Measurements from ENCODE around the gene RUFY4. TPM values are rescaled to one million over a fixed set of nuclear protein-coding genes. Genes with fewer than 3 reads are reported as not detected.
"Not testable (repeated sequence)": the region's sequence is repeated elsewhere in the genome, so short reads cannot be mapped to it uniquely, and the experiment has no call there.

Gene RUFY4
- total RNA-seq, 1 donor from 2014 or later, result not detected

DNA sequence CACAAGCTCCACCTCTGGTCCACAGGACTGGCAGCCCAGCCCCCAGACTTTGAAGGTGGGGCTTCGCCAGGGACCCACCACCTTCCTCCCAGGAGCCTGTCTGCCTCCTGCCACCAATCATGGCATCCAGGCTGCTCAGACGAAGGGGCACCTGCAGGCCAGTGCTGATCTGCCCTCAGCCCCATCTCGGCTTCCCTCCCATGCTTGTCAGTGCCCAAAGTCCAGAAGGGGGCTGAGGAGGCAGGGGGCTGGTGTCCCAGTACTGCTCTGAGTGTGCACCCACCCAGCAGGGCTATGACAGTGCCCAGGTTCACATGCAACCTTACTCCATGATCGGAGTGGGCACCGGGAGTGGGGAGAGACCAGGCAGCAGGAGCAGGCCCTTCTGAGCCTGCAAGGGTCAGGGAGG, 25.3 kb upstream of the RUFY4 start:
- no peak overlapping the region for H3K4me3 ChIP-seq (ENCODE audit: insufficient read depth, low read depth, low read length)
- no peak overlapping the region for H3K27ac ChIP-seq (ENCODE audit: low read depth, low read length)
- H3K4me3 Mint-ChIP-seq (ENCODE audit: unreplicated experiment), result no peak overlapping the region
- no peaks in the 10 kb centered on the region for H4K20me1 ChIP-seq (ENCODE audit: insufficient read depth, low read length)
- peaks cover 32% of the 10 kb centered on the region for H3K27me3 ChIP-seq (ENCODE audit: insufficient read depth, low read length)
- H3K4me2 ChIP-seq (ENCODE audit: low read length), result no peak overlapping the region
- FAIRE-seq, result no peak
- no peaks in the 10 kb centered on the region for H3K36me3 ChIP-seq (ENCODE audit: insufficient read depth, low read length)
- no peak overlapping the region for H3K9ac ChIP-seq (ENCODE audit: low read length)
- H3K36me3 Mint-ChIP-seq (ENCODE audit: low read depth, unreplicated experiment), result peaks cover 3% of the 10 kb centered on the region
- peaks cover 7% of the 10 kb centered on the region for H3K9me3 ChIP-seq (ENCODE audit: insufficient read depth, low read depth, low read length)
- no peak overlapping the region for H3K27ac Mint-ChIP-seq (ENCODE audit: unreplicated experiment)
- peaks cover 18% of the 10 kb centered on the region for H3K27me3 Mint-ChIP-seq (ENCODE audit: low read depth, unreplicated experiment)
- H3K4me1 ChIP-seq (ENCODE audit: insufficient read depth, low read length), result peaks cover 7% of the 10 kb centered on the region
- no peak for TF ChIP-seq EZH2 (IDR thresholded peaks at IDR 0.05; ENCODE audit: insufficient read depth, low read length)
- TF ChIP-seq, protein P1, sequence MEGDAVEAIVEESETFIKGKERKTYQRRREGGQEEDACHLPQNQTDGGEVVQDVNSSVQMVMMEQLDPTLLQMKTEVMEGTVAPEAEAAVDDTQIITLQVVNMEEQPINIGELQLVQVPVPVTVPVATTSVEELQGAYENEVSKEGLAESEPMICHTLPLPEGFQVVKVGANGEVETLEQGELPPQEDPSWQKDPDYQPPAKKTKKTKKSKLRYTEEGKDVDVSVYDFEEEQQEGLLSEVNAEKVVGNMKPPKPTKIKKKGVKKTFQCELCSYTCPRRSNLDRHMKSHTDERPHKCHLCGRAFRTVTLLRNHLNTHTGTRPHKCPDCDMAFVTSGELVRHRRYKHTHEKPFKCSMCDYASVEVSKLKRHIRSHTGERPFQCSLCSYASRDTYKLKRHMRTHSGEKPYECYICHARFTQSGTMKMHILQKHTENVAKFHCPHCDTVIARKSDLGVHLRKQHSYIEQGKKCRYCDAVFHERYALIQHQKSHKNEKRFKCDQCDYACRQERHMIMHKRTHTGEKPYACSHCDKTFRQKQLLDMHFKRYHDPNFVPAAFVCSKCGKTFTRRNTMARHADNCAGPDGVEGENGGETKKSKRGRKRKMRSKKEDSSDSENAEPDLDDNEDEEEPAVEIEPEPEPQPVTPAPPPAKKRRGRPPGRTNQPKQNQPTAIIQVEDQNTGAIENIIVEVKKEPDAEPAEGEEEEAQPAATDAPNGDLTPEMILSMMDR (IDR thresholded peaks at IDR 0.05; ENCODE audit: insufficient read depth, low read depth, low read length), result no peak
- peaks cover 9% of the 10 kb centered on the region for H3K9me3 Mint-ChIP-seq (ENCODE audit: unreplicated experiment)
- no peak for DNase-seq (ENCODE audit: low read depth)
- no peak overlapping the region for H2AFZ ChIP-seq (ENCODE audit: low read depth, low read length)
- peaks cover 2% of the 10 kb centered on the region for H3K4me1 Mint-ChIP-seq (ENCODE audit: low read depth, unreplicated experiment)
- H3K79me2 ChIP-seq (ENCODE audit: insufficient read depth, low read length), result no peaks in the 10 kb centered on the region

DNA sequence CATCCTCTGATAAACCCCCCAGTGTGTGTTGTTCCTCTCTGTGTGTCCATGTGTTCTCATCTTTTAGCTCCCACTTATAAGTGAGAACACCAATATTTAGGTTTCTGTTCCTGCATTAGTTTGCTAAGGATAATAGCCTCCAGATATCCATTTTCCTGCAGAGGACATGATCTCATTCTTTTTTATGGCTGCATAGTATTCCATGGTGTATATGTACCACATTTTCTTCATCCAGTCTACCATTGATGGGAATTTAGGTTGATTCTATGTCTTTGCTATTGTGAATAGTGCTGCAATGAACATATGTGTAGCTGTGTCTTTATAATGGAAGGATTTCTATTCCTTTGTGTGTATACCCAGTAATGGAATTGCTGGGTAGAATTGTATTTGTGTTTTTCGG, 24.5 kb upstream of the RUFY4 start:
- H3K27ac Mint-ChIP-seq (ENCODE audit: unreplicated experiment); H3K9ac ChIP-seq (ENCODE audit: low read length); FAIRE-seq; H2AFZ ChIP-seq (ENCODE audit: low read depth, low read length); H3K4me1 Mint-ChIP-seq (ENCODE audit: low read depth, unreplicated experiment); H3K4me3 ChIP-seq (ENCODE audit: insufficient read depth, low read depth, low read length); H3K27ac ChIP-seq (ENCODE audit: low read depth, low read length); H3K9me3 ChIP-seq (ENCODE audit: insufficient read depth, low read depth, low read length); H3K4me1 ChIP-seq (ENCODE audit: insufficient read depth, low read length); H3K36me3 ChIP-seq (ENCODE audit: insufficient read depth, low read length); DNase-seq (ENCODE audit: low read depth); H3K4me3 Mint-ChIP-seq (ENCODE audit: unreplicated experiment); H3K9me3 Mint-ChIP-seq (ENCODE audit: unreplicated experiment); H3K79me2 ChIP-seq (ENCODE audit: insufficient read depth, low read length); H3K4me2 ChIP-seq (ENCODE audit: low read length); H3K36me3 Mint-ChIP-seq (ENCODE audit: low read depth, unreplicated experiment); H4K20me1 ChIP-seq (ENCODE audit: insufficient read depth, low read length): not testable (repeated sequence)
- peaks cover 32% of the 10 kb centered on the region for H3K27me3 ChIP-seq (ENCODE audit: insufficient read depth, low read length)
- H3K27me3 Mint-ChIP-seq (ENCODE audit: low read depth, unreplicated experiment), result peaks cover 22% of the 10 kb centered on the region

DNA sequence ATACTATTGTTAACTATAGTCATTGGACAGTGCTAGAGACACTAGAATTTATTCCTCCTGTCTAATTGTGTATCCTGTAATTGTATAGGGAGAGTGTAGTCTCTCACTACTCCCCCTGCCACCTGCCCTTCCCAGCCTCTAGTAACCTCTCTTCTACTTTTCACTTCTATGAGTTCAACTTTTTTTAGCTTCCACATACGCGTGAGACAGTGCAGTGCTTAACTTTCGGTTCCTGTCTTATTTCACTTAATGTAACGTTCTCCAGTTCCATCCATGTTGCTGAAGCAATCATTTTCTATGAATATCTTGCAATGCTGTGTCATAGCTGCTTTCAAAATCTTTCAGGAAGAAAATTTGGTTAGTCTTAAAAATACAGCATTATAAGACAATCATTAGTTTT, 22.8 kb upstream of the RUFY4 start:
- H3K27ac ChIP-seq (ENCODE audit: low read depth, low read length), result no peak overlapping the region
- no peaks in the 10 kb centered on the region for H3K79me2 ChIP-seq (ENCODE audit: insufficient read depth, low read length)
- H3K4me2 ChIP-seq (ENCODE audit: low read length), result no peak overlapping the region
- no peaks in the 10 kb centered on the region for H4K20me1 ChIP-seq (ENCODE audit: insufficient read depth, low read length)
- peaks cover 11% of the 10 kb centered on the region for H3K9me3 ChIP-seq (ENCODE audit: insufficient read depth, low read depth, low read length)
- no peak overlapping the region for H3K4me3 Mint-ChIP-seq (ENCODE audit: unreplicated experiment)
- FAIRE-seq, result no peak
- H2AFZ ChIP-seq (ENCODE audit: low read depth, low read length), result no peak overlapping the region
- no peaks in the 10 kb centered on the region for H3K36me3 Mint-ChIP-seq (ENCODE audit: low read depth, unreplicated experiment)
- H3K4me1 ChIP-seq (ENCODE audit: insufficient read depth, low read length), result no peaks in the 10 kb centered on the region
- no peak overlapping the region for H3K4me3 ChIP-seq (ENCODE audit: insufficient read depth, low read depth, low read length)
- TF ChIP-seq, protein P1 (IDR thresholded peaks at IDR 0.05; ENCODE audit: insufficient read depth, low read depth, low read length), result no peak
- no peak for TF ChIP-seq EZH2 (IDR thresholded peaks at IDR 0.05; ENCODE audit: insufficient read depth, low read length)
- H3K9ac ChIP-seq (ENCODE audit: low read length), result no peak overlapping the region
- H3K4me1 Mint-ChIP-seq (ENCODE audit: low read depth, unreplicated experiment), result no peaks in the 10 kb centered on the region
- H3K9me3 Mint-ChIP-seq (ENCODE audit: unreplicated experiment), result peaks cover 7% of the 10 kb centered on the region
- peaks cover 20% of the 10 kb centered on the region for H3K27me3 ChIP-seq (ENCODE audit: insufficient read depth, low read length)
- no peak overlapping the region for H3K27ac Mint-ChIP-seq (ENCODE audit: unreplicated experiment)
- no peaks in the 10 kb centered on the region for H3K36me3 ChIP-seq (ENCODE audit: insufficient read depth, low read length)
- DNase-seq (ENCODE audit: low read depth), result no peak
- H3K27me3 Mint-ChIP-seq (ENCODE audit: low read depth, unreplicated experiment), result peaks cover 11% of the 10 kb centered on the region

Measured in astrocyte (in vitro differentiated cells and primary cell).